HEK293 (cell line): ENCODE data around the gene TAF6L.

Experiments
- CTCF ChIA-PET: fragments of 350-600 bp; formaldehyde crosslinking; extraction: SDS; loops from one replicate; lab custom pipeline; 2021; ENCODE audit warnings: antibody characterized with exemption; lab: Yijun Ruan, JAX
- POLR2A ChIA-PET: fragments of 300-600 bp; formaldehyde crosslinking; extraction: SDS; loops from one replicate; lab custom pipeline; 2020; ENCODE audit warnings: antibody characterized with exemption, inconsistent platforms; lab: Yijun Ruan, JAX
- H3K27ac ChIP-seq: fragments of 200-500 bp; sonication (Bioruptor generic); 2 replicates; pipeline ENCODE4 v1.5.1; 2014; ENCODE audit warnings: low read depth, low read length, control low read depth, inconsistent platforms; ENCODE audit errors: extremely low read depth
- H3K36me3 ChIP-seq, 2 experiments: fragments of 200-500 bp in 1 of 2; sonication (Bioruptor generic) in 1 of 2; 1 replicate in 1 of 2; 2 replicates in 1 of 2; pipeline ENCODE4 v1.5.1; 2014 to 2017; ENCODE audit warnings: inconsistent platforms in 2 of 2, low read length in 2 of 2; ENCODE audit not compliant: control insufficient read depth in 2 of 2, insufficient read depth in 1 of 2
- H3K4me1 ChIP-seq: fragments of 200-500 bp; sonication (Bioruptor generic); 2 replicates; pipeline ENCODE4 v1.5.1; 2014; ENCODE audit warnings: mild to moderate bottlenecking, low read length, inconsistent platforms; ENCODE audit not compliant: control insufficient read depth, insufficient read depth
- H3K4me3 ChIP-seq: 2 replicates; pipeline ENCODE4 v1.5.1; 2011; ENCODE audit warnings: low read depth, mild to moderate bottlenecking, control low read depth, low read length, moderate library complexity
- H3K9me3 ChIP-seq: fragments of 200-500 bp; sonication (Bioruptor generic); 2 replicates; pipeline ENCODE4 v1.5.1; 2014; ENCODE audit warnings: low read depth, low read length, inconsistent platforms; ENCODE audit not compliant: control insufficient read depth, insufficient read depth
- GLIS2 ChIP-seq: fragments of 450-650 bp; formaldehyde crosslinking; IDR thresholded peaks from 2 replicates; pipeline ENCODE4 v1.5.1; 2016; ENCODE audit warnings: missing biosample characterization, missing genetic modification characterization
- KLF8 ChIP-seq: fragments of 450-650 bp; formaldehyde crosslinking; IDR thresholded peaks from 2 replicates; pipeline ENCODE4 v1.5.1; 2016; ENCODE audit warnings: missing biosample characterization, missing genetic modification characterization
- SALL2 ChIP-seq: fragments of 450-650 bp; formaldehyde crosslinking; IDR thresholded peaks from 2 replicates; pipeline ENCODE4 v1.5.0; 2017; ENCODE audit warnings: missing biosample characterization, mild to moderate bottlenecking, missing genetic modification characterization, borderline replicate concordance
- ZBTB8A ChIP-seq: fragments of 450-650 bp; formaldehyde crosslinking; IDR thresholded peaks from 2 replicates; pipeline ENCODE4 v1.5.1; 2016; ENCODE audit warnings: missing biosample characterization, missing genetic modification characterization
- ZNF221 ChIP-seq: fragments of 450-650 bp; formaldehyde crosslinking; IDR thresholded peaks from 2 replicates; pipeline ENCODE4 v1.5.1; 2017; ENCODE audit warnings: missing biosample characterization, missing genetic modification characterization, borderline replicate concordance
- ZNF510 ChIP-seq: fragments of 450-650 bp; formaldehyde crosslinking; IDR thresholded peaks from 2 replicates; pipeline ENCODE4 v1.5.1; 2018; ENCODE audit warnings: mild to moderate bottlenecking, missing genetic modification characterization, missing biosample characterization; ENCODE audit not compliant: insufficient replicate concordance
- ZNF514 ChIP-seq: fragments of 450-650 bp; formaldehyde crosslinking; IDR thresholded peaks from 2 replicates; pipeline ENCODE4 v1.5.1; 2016; ENCODE audit warnings: missing biosample characterization, missing genetic modification characterization
- ZNF558 ChIP-seq: fragments of 450-650 bp; formaldehyde crosslinking; IDR thresholded peaks from 2 replicates; pipeline ENCODE4 v1.5.1; 2016; ENCODE audit warnings: missing biosample characterization, missing genetic modification characterization
- ZNF776 ChIP-seq: fragments of 450-650 bp; formaldehyde crosslinking; IDR thresholded peaks from 2 replicates; pipeline ENCODE4 v1.5.0; 2017; ENCODE audit warnings: missing biosample characterization, missing genetic modification characterization, borderline replicate concordance

Gene TAF6L

DNA sequence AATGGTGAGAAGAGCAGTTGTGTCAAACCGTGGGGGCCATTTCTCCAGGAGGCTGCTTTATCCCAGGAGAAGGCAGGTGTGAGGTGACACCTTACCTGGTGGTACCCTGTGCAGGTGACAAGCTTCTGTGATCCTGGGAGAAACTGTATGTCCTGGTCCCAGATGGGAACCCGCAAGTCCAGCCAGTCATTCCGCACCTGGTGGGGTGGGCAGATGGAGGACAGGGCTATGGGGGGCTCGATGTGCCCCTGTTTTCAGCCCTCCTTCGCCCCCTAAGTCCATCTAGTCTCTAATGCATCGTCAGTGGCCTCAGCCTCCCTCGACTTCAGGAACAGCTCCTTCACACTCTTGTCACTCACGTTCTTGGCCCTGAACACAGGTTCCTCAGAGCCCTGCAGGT lies 64.1 kb downstream of the TAF6L start:
- TF ChIP-seq KLF8 = no peak
- TF ChIP-seq ZNF558 = no peak
- no peak for TF ChIP-seq ZNF221 (tag by site-specific recombination)
- no peak for TF ChIP-seq SALL2 (tag by site-specific recombination)
- TF ChIP-seq ZNF510 (tag by site-specific recombination) = no peak
- no peak for TF ChIP-seq GLIS2
- no peak for TF ChIP-seq ZNF776 (tag by site-specific recombination)
- no peak for TF ChIP-seq ZBTB8A (tag by site-specific recombination)
- no peak for TF ChIP-seq ZNF514 (tag by site-specific recombination)
- H3K9me3 ChIP-seq = no peaks in the 10 kb centered on the region
- H3K36me3 ChIP-seq = peaks cover 0 to 43% of the 10 kb centered on the region in 2 experiments; a peak in 2 of 3 replicates
- H3K4me3 ChIP-seq = no peak overlapping the region
- CTCF ChIA-PET = interaction anchor here (0.8 kb wide), 1 partner anchor 49 kb away, joined by 3 read pairs; no protein-coding TSS in a partner anchor
- H3K27ac ChIP-seq = no peak overlapping the region
- H3K4me1 ChIP-seq = 0 out of 2 replicates have a peak, but pooled peaks cover under 1% of the 10 kb centered on the region
- POLR2A ChIA-PET = interaction anchor here (5.1 kb wide), 1 partner anchor 47 kb away, joined by 40 read pairs; the partner anchor contains the start of gene TMEM179B
